Left forelimb (tissue), 1 donor: Measurements from ENCODE around the gene C20orf202.

Experiments
- DNase-seq: peaks from one replicate; pipeline ENCODE4 v3.0.0-alpha.2; 2018; ENCODE audit warnings: low spot score

The C20orf202 gene

GRCh38 chr20:1184638-1185315 lies 18.5 kb upstream of the C20orf202 start, which contains the start of gene TMEM74B:
Gene TMEM74B, minus strand, starts transcription at chr20:1184981. Its CDS starts 1,180 bp downstream, at chr20:1183801.
- DNase-seq = no peak

GRCh38 chr20:1185316-1185741 lies 17.9 kb upstream of the C20orf202 start:
- no peak for DNase-seq

- no peak for DNase-seq
Measured at GRCh38 chr20:1185790-1186334, 17.4 kb upstream of the C20orf202 start.

GRCh38 chr20:1186367-1186991 lies 16.8 kb upstream of the C20orf202 start:
- no peak for DNase-seq

- no peak for DNase-seq
Measured at GRCh38 chr20:1187605-1188171, 15.6 kb upstream of the C20orf202 start.

- DNase-seq = no peak
Measured at GRCh38 chr20:1188347-1188746, 14.9 kb upstream of the C20orf202 start.

- no peak for DNase-seq
Measured at GRCh38 chr20:1189827-1190226, 13.4 kb upstream of the C20orf202 start.

- DNase-seq = no peak
Measured at GRCh38 chr20:1190847-1191246, 12.4 kb upstream of the C20orf202 start.

GRCh38 chr20:1191299-1191698 lies 12.0 kb upstream of the C20orf202 start:
- no peak for DNase-seq

- no peak for DNase-seq
Measured at GRCh38 chr20:1195226-1195625, 8.0 kb upstream of the C20orf202 start.

GRCh38 chr20:1196634-1197033 lies 6.6 kb upstream of the C20orf202 start:
- no peak for DNase-seq

- no peak for DNase-seq
Measured at GRCh38 chr20:1197801-1198200, 5.5 kb upstream of the C20orf202 start.

GRCh38 chr20:1198751-1199150 lies 4.5 kb upstream of the C20orf202 start:
- DNase-seq = no peak

- DNase-seq = no peak
Measured at GRCh38 chr20:1199212-1199873, 3.9 kb upstream of the C20orf202 start.

GRCh38 chr20:1199964-1200363 lies 3.3 kb upstream of the C20orf202 start:
- DNase-seq = no peak

GRCh38 chr20:1203630-1204029 lies 376 bp downstream of the C20orf202 start:
- DNase-seq = no peak

GRCh38 chr20:1204113-1204512 lies 859 bp downstream of the C20orf202 start:
- DNase-seq = no peak

- DNase-seq = no peak
Measured at GRCh38 chr20:1204576-1204975, 1.3 kb downstream of the C20orf202 start.

- DNase-seq = no peak
Measured at GRCh38 chr20:1205802-1206201, 2.5 kb downstream of the C20orf202 start.

GRCh38 chr20:1206366-1207148 lies 3.3 kb downstream of the C20orf202 start:
- DNase-seq = no peak

- no peak for DNase-seq
Measured at GRCh38 chr20:1207293-1207878, 4.1 kb downstream of the C20orf202 start.
